Mesothelial cell of epicardium (in vitro differentiated cells): ENCODE results near the gene ACTR10. TPM values are rescaled to one million over a fixed set of nuclear protein-coding genes. Genes with fewer than 3 reads are reported as not detected.

Experiments
- DNase-seq, 2 experiments: peaks; one replicate each; pipeline ENCODE4 v3.0.0; 2021; ENCODE audit warnings: low spot score in 2 of 2; ENCODE audit not compliant: unreplicated experiment in 2 of 2
- H3K27ac Mint-ChIP-seq: 2 replicates; pipeline ENCODE4 v1.8.0; 2021; ENCODE audit warnings: mixed read lengths
- H3K27me3 Mint-ChIP-seq: 2 replicates; pipeline ENCODE4 v1.8.0; 2021; ENCODE audit warnings: low read depth, mixed read lengths
- H3K36me3 Mint-ChIP-seq: 2 replicates; pipeline ENCODE4 v1.8.0; 2021; ENCODE audit warnings: mixed read lengths
- H3K4me1 Mint-ChIP-seq: 2 replicates; pipeline ENCODE4 v1.8.0; 2021; ENCODE audit warnings: mixed read lengths
- H3K4me3 Mint-ChIP-seq: 2 replicates; pipeline ENCODE4 v1.8.0; 2021; ENCODE audit warnings: mild to moderate bottlenecking, moderate library complexity, mixed read lengths
- H3K9me3 Mint-ChIP-seq: 2 replicates; pipeline ENCODE4 v1.8.0; 2021; ENCODE audit warnings: mixed read lengths
- CTCF ChIP-seq: fragments of 200-600 bp; sonication (generic); IDR thresholded peaks from one replicate; pipeline ENCODE4 v1.5.0; 2021; ENCODE audit warnings: antibody characterized with exemption; ENCODE audit not compliant: unreplicated experiment
- total RNA-seq: library from RNA; stranded (reverse); gene quantifications from 3 replicates; pipeline ENCODE4 v1.2.1, GENCODE V29; 2021

The ACTR10 gene
- total RNA-seq, 1 donor from 2014 or later: 67.1 TPM

- Mint-ChIP-seq H3K9me3 (no peaks in the 10 kb centered on the region), H3K36me3 (peaks cover 24% of the 10 kb centered on the region), H3K27me3 (no peaks in the 10 kb centered on the region), H3K4me3 (peak overlapping the region; percentile 31), H3K27ac (peak overlapping the region; percentile 96), H3K4me1 (peaks cover 22% of the 10 kb centered on the region)
- TF ChIP-seq CTCF: no peak
- DNase-seq: no peak
Measured at GRCh38 chr14:58280954-58281787, 81.2 kb downstream of the ACTR10 start.

- Mint-ChIP-seq H3K36me3 (peaks cover 22% of the 10 kb centered on the region), H3K27ac (peak overlapping the region; percentile 96), H3K27me3 (no peaks in the 10 kb centered on the region), H3K4me3 (no peak overlapping the region), H3K9me3 (no peaks in the 10 kb centered on the region), H3K4me1 (peaks cover 22% of the 10 kb centered on the region)
- DNase-seq: no peak
- no peak for TF ChIP-seq CTCF
Measured at GRCh38 chr14:58281969-58282368, 82.0 kb downstream of the ACTR10 start.

GRCh38 chr14:58282925-58283593, 83.1 kb downstream of the ACTR10 start:
- H3K4me1 Mint-ChIP-seq: peaks cover 22% of the 10 kb centered on the region
- H3K4me3 Mint-ChIP-seq: no peak overlapping the region
- TF ChIP-seq CTCF: no peak
- H3K36me3 Mint-ChIP-seq: peaks cover 26% of the 10 kb centered on the region
- no peaks in the 10 kb centered on the region for H3K27me3 Mint-ChIP-seq
- H3K27ac Mint-ChIP-seq: peak overlapping the region; percentile 4
- no peaks in the 10 kb centered on the region for H3K9me3 Mint-ChIP-seq
- no peak for DNase-seq

GRCh38 chr14:58283730-58284129, 83.8 kb downstream of the ACTR10 start:
- Mint-ChIP-seq H3K4me3 (no peak overlapping the region), H3K27ac (no peak overlapping the region), H3K4me1 (peaks cover 25% of the 10 kb centered on the region), H3K27me3 (no peaks in the 10 kb centered on the region), H3K9me3 (no peaks in the 10 kb centered on the region), H3K36me3 (peaks cover 26% of the 10 kb centered on the region)
- no peak for TF ChIP-seq CTCF
- DNase-seq: no peak

GRCh38 chr14:58285132-58285531, 85.2 kb downstream of the ACTR10 start:
- H3K27ac Mint-ChIP-seq: no peak overlapping the region
- H3K36me3 Mint-ChIP-seq: peaks cover 27% of the 10 kb centered on the region

More at GRCh38 chr14:58285132-58285531, 85.2 kb downstream of the ACTR10 start:
- Mint-ChIP-seq H3K27me3 (no peaks in the 10 kb centered on the region), H3K4me1 (peaks cover 27% of the 10 kb centered on the region), H3K4me3 (no peak overlapping the region), H3K9me3 (no peaks in the 10 kb centered on the region)
- no peak for DNase-seq
- no peak for TF ChIP-seq CTCF

Other genes with a start within 250 kb of the ACTR10 start
- gene ARMH4, start 47.9 kb upstream of the ACTR10 start, total RNA-seq: 18.8 to 19.8 TPM (median 19.6 TPM) in 3 replicates
- gene PSMA3, start 44.7 kb downstream of the ACTR10 start, total RNA-seq: 133 to 142 TPM (median 133 TPM) in 3 replicates
- gene ARID4A, start 98.4 kb downstream of the ACTR10 start, total RNA-seq: 28.1 to 35.5 TPM (median 32.9 TPM) in 3 replicates
- 0.47 TPM in 1 of 3 replicates, not detected in the others for gene TOMM20L, start 195.8 kb downstream of the ACTR10 start, total RNA-seq
- 40.5 to 43.9 TPM (median 40.8 TPM) in 3 replicates for gene TIMM9, start 227.4 kb downstream of the ACTR10 start, total RNA-seq
- 18.3 to 20.7 TPM (median 19.7 TPM) in 3 replicates for gene KIAA0586, start 227.6 kb downstream of the ACTR10 start, total RNA-seq